ENCODE data around the gene C8A.

- TF ChIP-seq CTCF (IDR thresholded peaks at IDR 0.05; ENCODE audit: low read depth, low read length) = no peak
- TF ChIP-seq, protein P1, sequence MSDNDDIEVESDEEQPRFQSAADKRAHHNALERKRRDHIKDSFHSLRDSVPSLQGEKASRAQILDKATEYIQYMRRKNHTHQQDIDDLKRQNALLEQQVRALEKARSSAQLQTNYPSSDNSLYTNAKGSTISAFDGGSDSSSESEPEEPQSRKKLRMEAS (IDR thresholded peaks at IDR 0.05; ENCODE audit: low read depth, low read length) = no peak
Observed at GRCh38 chr1:56927986-56928385, 73.4 kb downstream of the C8A start.
